HG03060 (cell line): ENCODE results near the gene DAZAP1.

Experiments used
- ATAC-seq: cut with Tn5 transposase; IDR thresholded peaks from one replicate; pipeline ENCODE4 v1.9.1; 2021; ENCODE audit warnings: low read depth, moderate number of reproducible peaks; ENCODE audit not compliant: unreplicated experiment

The DAZAP1 gene

GRCh38 chr19:1376415-1376805, 31.0 kb upstream of the DAZAP1 start:
- no peak for ATAC-seq

GRCh38 chr19:1377176-1377964, 30.0 kb upstream of the DAZAP1 start:
- ATAC-seq: no peak

GRCh38 chr19:1377965-1378785, 29.2 kb upstream of the DAZAP1 start:
- ATAC-seq: no peak

- ATAC-seq: no peak
Measured at GRCh38 chr19:1379126-1379905, 28.1 kb upstream of the DAZAP1 start.

- no peak for ATAC-seq
Measured at GRCh38 chr19:1379961-1380489, 27.4 kb upstream of the DAZAP1 start.

- no peak for ATAC-seq
Measured at GRCh38 chr19:1382250-1382649, 25.1 kb upstream of the DAZAP1 start.

- no peak for ATAC-seq
Measured at GRCh38 chr19:1383017-1383311, 24.4 kb upstream of the DAZAP1 start.

- ATAC-seq: peak; percentile 79
Measured at GRCh38 chr19:1383312-1384084, 23.9 kb upstream of the DAZAP1 start, which contains the start of gene NDUFS7. Gene NDUFS7 (plus strand): TSS chr19:1383907. CDS start chr19:1383927, 20 bp downstream.

GRCh38 chr19:1384085-1384462, 23.3 kb upstream of the DAZAP1 start:
- ATAC-seq: no peak

GRCh38 chr19:1384478-1385110, 22.8 kb upstream of the DAZAP1 start:
- no peak for ATAC-seq

GRCh38 chr19:1385816-1386215, 21.6 kb upstream of the DAZAP1 start:
- ATAC-seq: no peak

GRCh38 chr19:1386945-1387683, 20.3 kb upstream of the DAZAP1 start:
- ATAC-seq: no peak

GRCh38 chr19:1387684-1388636, 19.4 kb upstream of the DAZAP1 start:
- no peak for ATAC-seq

GRCh38 chr19:1388637-1389026, 18.8 kb upstream of the DAZAP1 start:
- no peak for ATAC-seq

GRCh38 chr19:1389033-1389940, 18.1 kb upstream of the DAZAP1 start:
- ATAC-seq: no peak

GRCh38 chr19:1390890-1391423, 16.4 kb upstream of the DAZAP1 start:
- no peak for ATAC-seq

GRCh38 chr19:1392407-1392806, 15.0 kb upstream of the DAZAP1 start:
- ATAC-seq: no peak
